22Rv1 (cell line): ENCODE measurements around the gene MOSPD2.

Experiments
- CTCF ChIP-seq: fragments of 450-650 bp; IDR thresholded peaks from 2 replicates; pipeline ENCODE4 v1.5.1; 2017; ENCODE audit warnings: mild to moderate bottlenecking
- ZFX ChIP-seq: fragments of 450-650 bp; IDR thresholded peaks from 2 replicates; pipeline ENCODE4 v1.6.1; 2017; ENCODE audit warnings: antibody characterized with exemption, borderline replicate concordance

GRCh38 chrX:14837155-14837554, 36.1 kb upstream of the MOSPD2 start:
- TF ChIP-seq CTCF (no peak), ZFX (no peak)
